PC-3 (cell line): Measurements from ENCODE around the gene IPMK.
"Not testable (repeated sequence)": the region's sequence is repeated elsewhere in the genome, so short reads cannot be mapped to it uniquely, and the experiment has no call there.

Experiments
- CTCF ChIP-seq: fragments of 300-600 bp; sonication (generic); conservative IDR thresholded peaks from 2 replicates; pipeline ENCODE4 v1.5.1; 2017; ENCODE audit warnings: antibody characterized with exemption, low read depth, mild to moderate bottlenecking, low read length
- EZH2 ChIP-seq: fragments of 300-600 bp; sonication (generic); IDR thresholded peaks from one replicate; pipeline ENCODE4 v1.6.1; 2017; ENCODE audit warnings: antibody characterized with exemption, mild to moderate bottlenecking, low read length; ENCODE audit not compliant: unreplicated experiment
- EZH2phosphoT487 ChIP-seq: fragments of 300-600 bp; sonication (generic); IDR thresholded peaks from 2 replicates; pipeline ENCODE4 v1.6.1; 2018; ENCODE audit warnings: mild to moderate bottlenecking, antibody characterized with exemption, low read length, borderline replicate concordance

- not testable (repeated sequence) for TF ChIP-seq CTCF, EZH2, EZH2phosphoT487
These were observed 23.5 kb downstream of the IPMK start for GRCh38 chr10:58244242-58244641.
